GM19099 (cell line): ENCODE data around the gene ZCCHC24.

ENCODE experiments used
- POLR2A ChIP-seq: IDR thresholded peaks from 3 replicates; pipeline ENCODE4 v1.6.1; 2011; ENCODE audit warnings: low read depth; ENCODE audit not compliant: insufficient read length; ENCODE audit errors: extremely low read depth

Gene ZCCHC24

GRCh38 chr10:79433324-79434222 lies 11.9 kb downstream of the ZCCHC24 start:
- no peak for TF ChIP-seq POLR2A

- TF ChIP-seq POLR2A: no peak
Measured at GRCh38 chr10:79431891-79432831, 13.3 kb downstream of the ZCCHC24 start.

- TF ChIP-seq POLR2A: no peak
Measured at GRCh38 chr10:79431428-79431827, 14.0 kb downstream of the ZCCHC24 start.

DNA sequence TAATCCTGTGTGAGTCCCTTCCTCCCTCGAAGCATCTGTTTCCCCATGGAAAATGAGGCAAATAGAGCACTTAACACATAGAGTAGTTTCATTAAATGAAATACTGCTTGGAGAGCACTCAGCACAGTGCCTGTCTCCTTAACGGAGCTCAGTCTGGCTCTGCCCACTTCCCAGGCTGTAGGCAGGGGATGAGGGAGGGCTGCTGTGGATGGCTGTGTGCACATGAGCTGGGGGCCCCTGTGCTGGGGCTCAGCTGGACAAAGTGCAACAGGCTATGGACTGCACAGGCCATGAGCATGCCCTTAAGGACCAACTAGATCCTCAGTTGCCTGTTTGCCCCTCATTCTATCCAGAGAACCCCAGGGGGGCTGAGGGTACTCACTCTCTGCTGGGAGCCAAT lies 14.5 kb downstream of the ZCCHC24 start:
- TF ChIP-seq POLR2A: no peak

GRCh38 chr10:79430325-79430905 lies 15.0 kb downstream of the ZCCHC24 start:
- TF ChIP-seq POLR2A: no peak

GRCh38 chr10:79429751-79430150 lies 15.7 kb downstream of the ZCCHC24 start:
- TF ChIP-seq POLR2A: no peak

- TF ChIP-seq POLR2A: no peak
Measured at GRCh38 chr10:79427965-79428364, 17.5 kb downstream of the ZCCHC24 start.

DNA sequence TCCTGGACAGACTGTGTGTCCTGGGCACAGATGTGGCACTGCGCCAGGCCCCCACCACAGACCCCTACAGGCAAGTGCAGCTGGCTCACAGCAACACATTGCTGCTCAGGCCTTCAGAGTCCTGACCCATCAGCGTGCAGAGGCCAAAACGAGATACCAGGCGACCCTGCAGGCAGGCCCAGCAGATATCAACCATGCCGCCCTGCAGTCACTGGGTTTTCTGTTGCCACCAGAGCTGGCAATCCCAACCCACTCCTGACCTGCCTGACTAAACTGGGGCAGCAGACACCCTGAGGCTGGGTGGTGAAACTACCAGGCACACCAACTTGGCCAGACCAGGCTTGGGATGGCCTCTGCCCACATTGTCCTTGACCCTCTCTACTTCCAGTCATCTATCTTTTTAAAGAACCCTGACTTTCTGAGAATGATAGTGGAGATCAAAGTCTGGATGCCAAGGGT lies 20.3 kb downstream of the ZCCHC24 start:
- TF ChIP-seq POLR2A: no peak

DNA sequence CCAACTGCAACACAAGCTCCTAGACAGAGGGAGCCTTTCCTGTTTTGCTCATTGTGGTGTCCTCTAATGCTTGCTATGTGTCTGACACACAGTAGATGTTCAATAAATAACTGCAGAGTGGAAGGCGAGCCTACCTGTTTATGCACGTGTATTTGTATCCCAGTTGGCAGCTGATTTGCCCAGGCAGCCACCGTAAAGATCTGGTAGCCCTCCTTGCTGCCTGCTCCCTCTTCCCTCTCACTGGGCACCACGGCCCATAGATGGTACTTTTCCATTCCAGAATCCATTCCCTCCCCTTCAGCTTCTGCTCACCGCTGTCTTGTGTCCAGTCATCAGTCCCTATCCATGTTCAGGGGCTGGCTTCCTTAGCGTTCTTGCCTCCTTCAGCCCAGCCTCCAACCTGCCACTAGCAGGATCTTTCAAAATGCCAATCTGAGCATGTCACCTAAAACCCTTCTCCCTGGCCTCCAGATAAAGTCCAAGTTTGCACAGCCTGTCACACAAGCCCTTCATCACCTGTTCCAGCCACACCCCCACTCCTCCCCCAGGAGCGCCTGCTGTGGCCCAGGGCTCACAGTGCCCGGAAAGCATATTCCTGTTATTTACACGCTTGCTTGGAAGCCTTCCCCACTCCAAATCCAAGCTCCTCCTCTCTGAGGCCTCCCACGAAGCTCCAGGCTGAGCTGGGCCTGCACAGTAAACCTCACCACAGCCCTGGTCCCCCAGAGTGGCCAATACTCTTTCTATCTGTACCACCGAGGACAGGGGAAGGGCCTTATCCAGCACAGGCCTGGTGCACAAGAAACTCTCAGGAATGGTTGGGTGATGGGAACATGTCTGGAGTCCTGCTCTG lies 21.0 kb downstream of the ZCCHC24 start:
- TF ChIP-seq POLR2A: no peak

DNA sequence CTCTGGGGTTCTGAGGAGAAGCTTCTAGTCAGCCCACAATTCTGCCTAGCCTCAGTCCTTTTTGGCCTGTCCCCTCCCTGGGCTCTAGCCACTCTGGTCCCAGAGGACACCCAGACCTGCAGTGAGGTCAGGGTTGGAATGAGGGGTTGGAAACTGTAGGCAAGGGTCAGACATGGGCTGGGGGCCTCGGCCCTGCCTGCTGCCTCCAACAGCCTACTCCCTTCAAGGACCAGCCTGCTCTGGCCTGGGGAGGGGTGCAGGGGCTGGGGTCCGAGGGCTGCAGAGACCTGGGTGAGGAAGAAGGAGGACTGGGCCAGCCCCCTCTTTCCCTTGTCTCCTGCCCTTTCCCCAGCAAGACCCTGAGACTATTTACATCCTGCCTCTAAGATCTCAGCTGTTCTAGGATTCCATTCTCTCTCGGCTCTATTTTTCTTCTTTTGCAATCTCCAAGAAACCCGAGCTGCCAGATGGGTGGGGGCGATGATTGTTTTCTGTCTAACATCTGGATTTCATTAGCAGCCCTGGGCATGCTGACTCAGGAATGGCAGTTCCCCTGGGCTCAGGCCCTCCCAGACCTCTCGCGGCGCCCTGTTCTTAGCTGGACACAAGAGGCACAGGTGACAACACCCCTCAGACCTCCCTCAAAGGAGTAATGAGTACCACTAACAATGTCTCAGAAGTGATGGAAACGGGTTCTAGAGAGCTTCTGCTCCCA lies 23.1 kb downstream of the ZCCHC24 start:
- no peak for TF ChIP-seq POLR2A

- TF ChIP-seq POLR2A: no peak
Measured at GRCh38 chr10:79420974-79421688, 24.3 kb downstream of the ZCCHC24 start.

DNA sequence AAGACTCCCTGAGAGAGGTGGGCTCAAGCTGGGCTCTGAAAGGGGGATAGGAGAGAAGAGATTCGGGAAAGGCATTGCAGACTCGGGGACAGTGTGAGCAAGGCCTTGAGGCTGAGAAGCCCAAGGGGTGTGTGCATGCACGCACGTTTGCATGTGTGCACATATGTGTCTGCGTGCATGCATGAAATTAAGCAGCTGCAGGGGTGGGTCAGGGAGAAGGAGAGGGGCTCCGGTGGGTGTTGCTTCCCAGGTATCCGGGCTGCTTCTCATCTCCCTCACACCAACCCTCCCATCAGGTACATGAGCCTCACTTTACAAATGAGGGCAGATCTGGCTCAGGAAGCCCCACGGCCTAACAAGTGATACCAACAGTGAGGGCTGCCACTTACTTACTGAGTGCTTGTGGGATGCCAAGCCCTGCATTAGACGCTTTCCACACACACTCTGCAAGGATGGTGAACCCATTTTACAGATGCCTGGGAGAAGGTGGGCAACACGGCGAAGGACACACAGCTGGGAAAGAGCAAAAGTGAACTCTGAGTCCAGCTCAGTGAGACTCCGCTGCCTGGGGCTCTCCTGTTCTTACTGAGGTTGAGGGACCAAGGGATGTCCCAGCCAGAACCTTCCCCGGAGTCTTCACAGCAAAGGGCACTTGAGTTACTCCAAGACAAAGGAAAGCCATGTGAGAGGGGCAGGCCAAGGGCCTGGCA lies 26.4 kb downstream of the ZCCHC24 start:
- TF ChIP-seq POLR2A: no peak
